ENCODE results near the gene CT47C1.
A peak's percentile ranks its signal among the peaks of the same experiment; 100 is the strongest.
"Not testable (repeated sequence)": the region's sequence is repeated elsewhere in the genome, so short reads cannot be mapped to it uniquely, and the experiment has no call there.

CT47C1 gene

GRCh38 chrX:119072744-119073143, at the start of gene CT47C1:
Gene CT47C1 (plus strand): TSS chrX:119072993. CDS start chrX:119073226, 233 bp downstream.
- no peak for DNase-seq

GRCh38 chrX:119025900-119026299, 46.9 kb upstream of the CT47C1 start:
- no peak for DNase-seq

GRCh38 chrX:119026344-119026743, 46.4 kb upstream of the CT47C1 start:
- DNase-seq = not testable (repeated sequence)

GRCh38 chrX:119027960-119028732, 44.6 kb upstream of the CT47C1 start:
- not testable (repeated sequence) for DNase-seq

- no peak for DNase-seq
These were observed 44.0 kb upstream of the CT47C1 start for GRCh38 chrX:119028733-119029330.

- DNase-seq = not testable (repeated sequence)
These were observed 43.1 kb upstream of the CT47C1 start for GRCh38 chrX:119029656-119030055.

GRCh38 chrX:119030990-119031389, 41.8 kb upstream of the CT47C1 start:
- no peak for DNase-seq

- DNase-seq = no peak
These were observed 36.4 kb upstream of the CT47C1 start for GRCh38 chrX:119036107-119037029.

- DNase-seq = no peak
These were observed 32.4 kb upstream of the CT47C1 start for GRCh38 chrX:119040432-119040831.

GRCh38 chrX:119041175-119041574, 31.6 kb upstream of the CT47C1 start:
- DNase-seq = no peak

- DNase-seq = no peak
These were observed 30.8 kb upstream of the CT47C1 start for GRCh38 chrX:119042040-119042439.

- DNase-seq = no peak
These were observed 29.8 kb upstream of the CT47C1 start for GRCh38 chrX:119042996-119043395.

- DNase-seq = no peak
These were observed 26.9 kb upstream of the CT47C1 start for GRCh38 chrX:119045884-119046283.

GRCh38 chrX:119055687-119056086, 17.1 kb upstream of the CT47C1 start:
- no peak for DNase-seq

- DNase-seq = no peak
These were observed 9.9 kb upstream of the CT47C1 start for GRCh38 chrX:119062750-119063374.

GRCh38 chrX:119063428-119063827, 9.4 kb upstream of the CT47C1 start:
- DNase-seq = no peak

GRCh38 chrX:119067023-119067739, 5.6 kb upstream of the CT47C1 start:
- peak; percentile 0 for DNase-seq

- DNase-seq = no peak
These were observed 3.7 kb upstream of the CT47C1 start for GRCh38 chrX:119069128-119069527.

GRCh38 chrX:119069762-119070161, 3.0 kb upstream of the CT47C1 start:
- no peak for DNase-seq

GRCh38 chrX:119071381-119071780, 1.4 kb upstream of the CT47C1 start:
- DNase-seq = no peak

- no peak for DNase-seq
These were observed 560 bp downstream of the CT47C1 start for GRCh38 chrX:119073200-119073905.

- no peak for DNase-seq
These were observed 1.1 kb downstream of the CT47C1 start for GRCh38 chrX:119073911-119074310.
